GM18870 (cell line): Measurements from ENCODE around the gene HUWE1.
A peak's percentile ranks its signal among the peaks of the same experiment; 100 is the strongest.
"Not testable (repeated sequence)": the region's sequence is repeated elsewhere in the genome, so short reads cannot be mapped to it uniquely, and the experiment has no call there.

Experiments
- ATAC-seq: cut with Tn5 transposase; IDR thresholded peaks from one replicate; pipeline ENCODE4 v1.9.1; 2021; ENCODE audit warnings: moderate library complexity; ENCODE audit not compliant: unreplicated experiment

Gene HUWE1, protein sequence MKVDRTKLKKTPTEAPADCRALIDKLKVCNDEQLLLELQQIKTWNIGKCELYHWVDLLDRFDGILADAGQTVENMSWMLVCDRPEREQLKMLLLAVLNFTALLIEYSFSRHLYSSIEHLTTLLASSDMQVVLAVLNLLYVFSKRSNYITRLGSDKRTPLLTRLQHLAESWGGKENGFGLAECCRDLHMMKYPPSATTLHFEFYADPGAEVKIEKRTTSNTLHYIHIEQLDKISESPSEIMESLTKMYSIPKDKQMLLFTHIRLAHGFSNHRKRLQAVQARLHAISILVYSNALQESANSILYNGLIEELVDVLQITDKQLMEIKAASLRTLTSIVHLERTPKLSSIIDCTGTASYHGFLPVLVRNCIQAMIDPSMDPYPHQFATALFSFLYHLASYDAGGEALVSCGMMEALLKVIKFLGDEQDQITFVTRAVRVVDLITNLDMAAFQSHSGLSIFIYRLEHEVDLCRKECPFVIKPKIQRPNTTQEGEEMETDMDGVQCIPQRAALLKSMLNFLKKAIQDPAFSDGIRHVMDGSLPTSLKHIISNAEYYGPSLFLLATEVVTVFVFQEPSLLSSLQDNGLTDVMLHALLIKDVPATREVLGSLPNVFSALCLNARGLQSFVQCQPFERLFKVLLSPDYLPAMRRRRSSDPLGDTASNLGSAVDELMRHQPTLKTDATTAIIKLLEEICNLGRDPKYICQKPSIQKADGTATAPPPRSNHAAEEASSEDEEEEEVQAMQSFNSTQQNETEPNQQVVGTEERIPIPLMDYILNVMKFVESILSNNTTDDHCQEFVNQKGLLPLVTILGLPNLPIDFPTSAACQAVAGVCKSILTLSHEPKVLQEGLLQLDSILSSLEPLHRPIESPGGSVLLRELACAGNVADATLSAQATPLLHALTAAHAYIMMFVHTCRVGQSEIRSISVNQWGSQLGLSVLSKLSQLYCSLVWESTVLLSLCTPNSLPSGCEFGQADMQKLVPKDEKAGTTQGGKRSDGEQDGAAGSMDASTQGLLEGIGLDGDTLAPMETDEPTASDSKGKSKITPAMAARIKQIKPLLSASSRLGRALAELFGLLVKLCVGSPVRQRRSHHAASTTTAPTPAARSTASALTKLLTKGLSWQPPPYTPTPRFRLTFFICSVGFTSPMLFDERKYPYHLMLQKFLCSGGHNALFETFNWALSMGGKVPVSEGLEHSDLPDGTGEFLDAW (N-terminal part only)

DNA sequence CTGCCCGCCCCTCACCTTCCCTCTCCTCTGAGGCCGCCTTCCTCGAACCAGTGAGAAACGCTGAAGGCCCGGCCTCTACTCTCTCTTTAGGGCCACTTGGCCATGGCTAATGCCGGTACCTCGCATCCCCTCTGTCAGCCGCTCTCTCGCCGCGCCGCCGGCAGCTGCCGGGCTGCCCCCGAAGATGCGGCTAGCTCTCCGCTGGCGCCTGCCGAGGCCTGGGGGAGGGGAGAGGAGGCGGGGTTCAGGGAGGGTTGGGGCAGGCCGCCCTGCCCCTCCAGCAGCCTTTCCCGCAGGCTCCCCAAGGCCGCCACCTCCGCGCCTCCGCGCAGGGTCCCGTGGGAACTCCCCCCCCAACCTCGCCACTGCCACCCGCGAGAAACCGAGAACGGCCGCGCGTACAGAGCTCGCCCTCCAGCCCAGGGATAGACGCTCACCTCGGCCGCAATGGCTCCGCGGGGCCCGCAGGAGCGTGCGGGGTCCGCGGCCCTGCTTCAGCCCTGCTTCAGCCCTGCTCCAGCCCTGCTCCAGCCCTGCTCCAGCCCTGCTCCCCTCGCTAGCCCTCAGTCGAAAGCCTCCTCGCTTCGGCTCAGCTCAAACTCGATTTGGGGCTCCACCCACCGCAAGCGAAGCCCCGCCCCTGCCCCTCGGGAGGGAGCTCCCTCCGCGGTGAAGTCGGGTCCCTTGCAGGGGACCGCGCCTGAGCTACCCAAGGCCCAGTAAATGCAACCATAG lies at the start of gene HUWE1:
Gene HUWE1, minus strand, starts transcription at position 569 of the 735 bp plus-strand sequence. CDS start 32,612 bp downstream, outside the sequence.
- no peak for ATAC-seq

DNA sequence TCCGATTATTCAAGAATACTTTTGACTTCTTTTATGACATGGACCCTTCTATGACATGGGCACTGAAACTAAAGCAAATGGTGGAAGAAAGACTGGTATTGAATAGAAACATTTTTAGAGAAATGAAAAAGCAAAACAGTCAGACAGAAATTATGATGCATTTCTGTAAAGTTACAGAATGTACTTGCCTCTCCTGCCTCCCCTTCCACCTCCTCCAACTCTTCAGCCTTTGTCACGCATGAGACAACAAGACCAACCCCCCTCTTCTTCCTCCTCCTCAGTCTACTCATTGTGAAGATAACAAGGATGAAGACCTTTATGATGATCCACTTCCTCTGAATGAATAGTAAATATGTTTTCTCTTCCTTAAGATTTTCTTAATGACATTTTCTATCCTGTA lies 46.3 kb upstream of the HUWE1 start:
- ATAC-seq, result peak; percentile 61

DNA sequence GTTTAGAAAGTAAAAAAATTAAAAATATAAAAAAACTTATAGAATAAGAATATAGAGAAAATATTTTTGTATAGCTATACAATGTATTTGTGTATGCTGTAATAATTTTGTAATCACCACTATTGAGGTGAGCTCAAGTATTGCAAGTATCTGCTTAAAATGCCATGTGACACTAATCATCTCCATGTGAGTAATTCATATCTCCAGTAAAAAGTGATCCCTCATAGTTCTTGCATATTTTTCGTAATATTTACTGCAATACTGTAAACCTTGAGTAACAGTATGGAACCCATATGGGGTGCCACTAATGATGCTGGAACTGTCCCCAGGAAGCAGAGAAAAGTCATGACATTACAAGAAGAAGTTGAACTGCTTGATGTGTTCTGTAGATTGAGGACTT lies 43.2 kb upstream of the HUWE1 start:
- no peak for ATAC-seq

DNA sequence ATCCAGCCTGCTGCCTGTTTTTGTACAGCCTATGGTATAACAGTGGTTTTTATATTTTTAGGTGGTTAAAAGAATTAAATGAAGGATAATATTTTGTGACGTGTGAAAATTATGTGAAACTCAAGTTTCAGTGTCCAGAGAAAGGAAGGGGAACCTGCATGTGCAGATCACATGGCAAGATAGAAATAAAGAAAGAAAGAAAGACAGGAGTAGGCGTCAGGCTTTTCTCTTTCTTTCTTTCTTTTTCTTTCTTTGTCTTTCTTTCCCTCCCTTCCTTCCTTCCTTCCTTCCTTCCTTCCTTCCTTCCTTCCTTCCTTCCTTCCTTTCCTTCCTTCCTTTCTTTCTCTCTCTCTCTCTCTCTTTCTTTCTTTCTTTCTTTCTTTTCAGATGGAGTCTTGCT lies 42.0 kb upstream of the HUWE1 start:
- no peak for ATAC-seq

DNA sequence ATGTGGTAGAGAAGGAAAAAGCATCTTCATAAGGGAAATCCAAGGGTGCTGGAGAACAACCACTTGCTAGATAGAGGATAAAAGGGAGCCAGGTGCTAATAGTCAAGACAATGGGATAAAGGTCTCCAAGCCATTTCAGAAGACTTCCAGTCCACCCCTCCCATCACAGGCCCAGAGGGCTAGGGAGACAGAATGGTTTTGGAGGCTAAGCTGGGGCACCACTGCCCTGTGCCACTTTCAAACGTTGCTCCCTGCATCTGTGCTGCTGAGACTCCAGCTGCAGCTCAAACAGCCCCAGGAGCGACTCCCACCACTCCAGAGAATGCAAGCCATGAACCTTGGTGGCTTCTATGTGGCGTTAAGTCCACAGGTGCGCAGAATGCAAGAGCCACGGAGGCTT lies 38.4 kb upstream of the HUWE1 start:
- ATAC-seq, result no peak

DNA sequence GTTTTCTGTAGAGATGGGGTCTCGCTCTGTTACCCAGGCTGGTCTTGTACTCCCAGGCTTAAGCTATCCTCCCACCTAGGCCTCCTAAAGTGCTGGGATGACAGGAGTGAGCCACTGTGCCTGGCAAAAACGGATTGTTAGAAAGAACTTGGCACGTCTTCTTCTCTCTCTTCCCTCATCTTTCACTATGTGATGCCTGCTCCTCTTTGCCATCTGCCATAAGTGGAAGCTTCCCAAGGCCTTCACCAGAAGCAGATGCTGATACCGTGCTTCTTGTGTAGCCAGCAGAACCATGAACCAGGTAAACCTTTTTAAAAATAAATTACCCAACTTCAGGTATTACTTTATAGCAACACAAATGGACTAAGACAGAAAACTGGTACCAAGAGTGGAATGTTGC lies 36.9 kb upstream of the HUWE1 start:
- no peak for ATAC-seq

DNA sequence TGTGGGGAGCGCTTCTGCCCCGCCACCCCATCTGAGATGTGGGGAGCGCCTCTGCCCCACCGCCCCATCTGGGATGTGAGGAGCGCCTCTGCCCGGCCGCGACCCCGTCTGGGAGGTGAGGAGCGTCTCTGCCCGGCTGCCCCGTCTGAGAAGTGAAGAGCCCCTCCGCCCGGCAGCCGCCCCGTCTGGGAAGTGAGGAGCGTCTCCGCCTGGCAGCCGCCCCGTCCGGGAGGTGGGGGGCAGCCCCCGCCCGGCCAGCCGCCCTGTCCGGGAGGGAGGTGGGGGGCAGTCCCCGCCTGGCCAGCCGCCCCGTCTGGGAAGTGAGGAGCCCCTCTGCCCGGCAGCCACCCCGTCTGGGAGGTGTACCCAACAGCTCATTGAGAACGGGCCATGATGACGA lies 35.1 kb upstream of the HUWE1 start:
- ATAC-seq, result not testable (repeated sequence)

DNA sequence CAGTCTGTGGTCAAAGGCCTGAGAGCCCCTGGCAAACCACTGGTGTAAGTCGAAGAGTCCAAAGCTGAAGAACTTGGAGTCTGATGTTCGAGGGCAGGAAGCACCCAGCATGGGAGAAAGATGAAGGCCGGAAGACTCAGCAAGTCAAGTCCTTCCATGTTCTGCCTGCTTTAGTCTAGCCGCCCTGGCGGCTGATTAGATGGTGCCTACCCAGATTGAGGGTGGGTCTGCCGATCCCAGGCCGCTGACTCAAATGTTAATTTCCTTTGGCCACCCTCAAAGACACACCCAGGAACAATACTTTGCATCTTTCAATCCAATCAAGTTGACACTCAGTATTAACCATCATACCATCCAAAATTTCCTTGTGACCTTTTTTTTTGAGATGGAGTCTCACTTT lies 33.1 kb upstream of the HUWE1 start:
- not testable (repeated sequence) for ATAC-seq

DNA sequence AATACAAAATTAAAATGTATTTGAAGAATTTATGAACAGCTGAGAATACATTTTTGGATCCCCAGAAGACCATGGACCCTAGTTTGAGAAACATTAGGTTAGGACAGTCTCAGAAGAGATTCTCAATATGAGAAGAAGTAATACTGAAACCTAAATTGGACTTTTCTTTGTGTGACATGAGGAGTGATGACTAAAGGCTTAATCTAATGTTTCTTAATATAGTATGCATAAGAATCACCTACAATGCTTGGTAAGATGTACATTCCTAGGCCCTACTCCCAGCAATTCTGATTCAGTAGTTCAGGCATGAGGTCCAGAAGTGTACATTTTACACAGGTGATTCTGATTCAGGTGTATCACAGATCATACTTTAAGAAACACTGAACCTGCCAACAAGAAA lies 31.6 kb upstream of the HUWE1 start:
- ATAC-seq, result no peak

DNA sequence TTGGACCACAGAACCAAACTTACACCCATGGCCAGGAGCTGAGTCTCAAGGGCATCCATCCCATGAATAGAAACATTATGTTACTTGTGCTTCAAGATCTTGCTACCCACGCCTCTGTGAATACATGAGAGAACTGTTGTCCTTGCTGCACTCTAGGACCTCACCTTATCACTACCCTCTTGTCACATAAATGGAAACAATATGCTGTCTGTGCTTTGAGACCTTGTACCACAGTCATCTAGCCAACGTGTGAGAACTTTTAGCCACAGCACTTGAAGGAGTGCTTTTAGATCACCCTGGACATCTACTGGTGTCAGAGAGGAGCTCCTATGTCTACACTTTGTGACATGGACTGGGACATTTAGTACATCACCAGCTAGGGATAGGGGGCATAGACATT lies 30.7 kb upstream of the HUWE1 start:
- no peak for ATAC-seq

DNA sequence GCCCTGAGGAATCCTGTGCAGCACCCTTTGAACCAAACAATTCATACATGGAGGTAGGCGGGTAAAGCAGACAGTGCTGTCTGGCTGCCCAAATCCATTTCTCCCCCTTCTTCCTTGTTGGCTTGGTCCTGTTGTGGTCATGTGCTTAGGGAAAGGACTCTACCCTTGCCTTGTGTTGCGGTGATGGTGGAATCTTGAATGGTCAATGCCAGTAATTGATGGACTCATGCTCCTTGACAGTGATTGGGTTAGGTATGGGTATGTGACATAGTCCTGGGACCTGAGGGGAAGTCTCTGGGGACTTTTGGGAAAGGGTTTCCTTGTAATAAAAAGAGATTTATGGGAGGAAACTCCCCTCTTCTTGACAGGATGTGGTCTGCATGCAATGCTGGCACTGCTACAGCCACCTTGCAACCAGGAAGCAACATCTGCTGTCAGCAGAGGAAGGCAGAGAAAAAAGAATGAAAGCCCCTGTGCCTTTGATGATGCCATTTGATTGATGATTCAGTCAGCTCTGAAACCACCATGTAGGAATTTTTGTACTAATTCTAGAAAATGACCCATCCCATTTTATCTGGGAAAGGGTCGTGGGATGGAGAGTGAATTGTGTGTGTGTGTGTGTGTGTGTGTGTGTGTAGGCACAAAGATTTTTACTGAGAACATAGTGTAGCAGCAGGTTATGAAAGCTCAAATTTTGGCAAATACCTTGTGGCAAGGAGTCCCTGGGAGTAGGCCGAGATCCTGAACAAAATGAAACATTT lies 30.0 kb upstream of the HUWE1 start:
- ATAC-seq, result peak; percentile 31

DNA sequence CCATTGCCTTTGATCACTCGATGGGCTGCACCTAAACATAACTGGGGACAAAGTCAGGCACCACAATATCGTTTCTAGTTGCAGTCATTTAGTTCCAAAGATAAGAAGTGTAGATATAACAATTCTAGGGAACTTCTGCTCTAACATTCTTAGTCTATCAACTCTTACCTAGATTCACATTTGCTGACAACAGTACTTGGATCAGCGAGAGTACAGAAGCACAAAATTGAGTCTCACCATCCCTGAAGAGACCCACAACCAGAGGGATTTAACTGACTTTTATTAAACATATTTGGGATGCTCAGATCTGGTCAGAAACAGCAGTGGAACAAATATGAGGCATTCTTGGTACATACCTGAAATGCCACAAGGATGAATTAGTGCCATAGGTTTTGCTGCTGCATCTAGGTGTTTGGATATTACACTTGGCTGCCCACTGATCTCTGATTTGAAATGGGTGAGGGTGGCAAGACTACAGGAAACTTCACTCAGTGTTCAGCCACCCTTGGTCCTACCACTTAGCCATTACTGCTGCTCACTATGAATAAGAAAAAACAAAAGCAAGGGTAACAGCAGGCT lies 28.9 kb upstream of the HUWE1 start:
- no peak for ATAC-seq

DNA sequence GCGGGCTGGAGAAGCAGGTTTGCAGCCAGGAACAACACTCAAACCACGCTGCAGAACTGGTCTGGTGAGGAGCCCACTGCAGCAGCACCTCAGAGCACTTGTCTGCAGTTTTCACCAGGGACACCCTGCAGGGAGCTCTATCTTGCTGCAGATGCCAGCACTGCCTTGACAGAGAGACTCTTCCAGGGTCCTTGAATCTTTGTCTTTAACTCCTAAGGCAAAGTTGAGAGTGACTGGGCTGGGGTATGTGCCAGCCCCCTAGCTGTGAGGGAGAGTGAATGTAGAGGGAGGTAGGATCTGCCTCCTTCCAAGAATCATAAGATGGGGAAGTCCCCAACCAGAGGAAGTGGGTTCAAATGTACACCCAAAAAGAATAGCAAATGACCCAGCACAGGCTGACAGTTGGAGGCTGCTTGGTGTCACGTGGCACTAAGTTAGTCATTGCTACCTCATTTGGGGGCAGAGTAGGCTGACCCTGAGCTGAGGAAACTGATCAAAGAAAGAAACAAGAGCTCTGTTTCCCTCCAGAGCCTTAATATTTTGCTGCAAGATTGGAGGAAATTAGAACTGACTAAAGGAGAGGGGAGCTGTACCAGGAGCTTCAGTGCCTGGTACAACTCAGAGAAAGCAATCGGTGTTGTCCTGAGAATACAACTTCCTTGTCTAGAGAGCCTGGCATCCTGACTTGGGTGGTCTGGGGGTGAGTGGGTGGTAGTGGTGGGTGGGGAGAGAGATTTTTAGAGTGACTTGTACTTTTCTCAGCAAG lies 28.2 kb upstream of the HUWE1 start:
- peak; percentile 70 for ATAC-seq

DNA sequence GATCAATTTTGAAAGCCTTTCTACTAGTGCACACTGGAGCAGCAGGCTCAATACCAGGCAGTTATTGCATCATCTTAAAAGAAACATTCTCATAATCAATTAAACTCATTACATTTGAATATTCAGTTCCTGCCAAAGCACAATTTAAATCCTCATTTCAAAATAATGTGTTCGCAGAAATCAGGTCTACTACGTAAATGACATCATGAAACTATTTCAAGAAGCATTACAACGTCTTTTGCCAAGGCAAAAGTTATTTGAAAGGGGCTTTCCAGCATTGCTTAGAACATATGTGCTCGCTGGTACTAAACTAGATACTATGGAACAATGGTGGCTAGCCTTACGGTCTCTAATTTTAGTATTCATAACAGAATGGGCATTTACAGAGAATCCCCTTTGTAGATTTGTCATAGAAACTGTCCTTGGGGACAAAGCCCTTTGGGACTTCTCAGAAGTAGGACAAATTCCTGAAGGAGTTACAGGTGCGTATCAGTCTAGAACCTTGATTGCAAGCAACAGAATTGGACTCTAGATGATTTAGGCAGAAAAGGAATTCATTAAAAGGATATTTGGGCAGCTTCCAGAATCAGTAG lies 27.6 kb upstream of the HUWE1 start:
- no peak for ATAC-seq

DNA sequence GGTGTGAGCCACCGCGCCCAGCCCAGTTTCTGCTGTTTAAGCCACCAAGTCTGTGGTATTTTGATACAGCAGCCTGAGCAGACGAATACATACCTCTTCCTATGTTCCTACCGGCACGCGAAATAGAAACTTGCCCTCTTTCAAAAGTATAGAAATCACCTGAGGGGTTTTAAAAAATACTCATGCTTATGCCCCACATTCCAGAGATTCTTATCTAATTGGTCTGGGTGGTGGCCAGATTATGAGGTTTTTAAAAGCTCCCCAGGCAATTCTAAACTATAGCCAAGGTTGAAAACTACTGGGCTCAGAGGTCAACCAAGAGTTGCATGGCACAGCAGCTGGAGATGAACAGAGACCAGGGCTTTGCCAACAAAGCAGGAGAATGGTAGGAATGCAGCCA lies 24.9 kb upstream of the HUWE1 start:
- no peak for ATAC-seq

DNA sequence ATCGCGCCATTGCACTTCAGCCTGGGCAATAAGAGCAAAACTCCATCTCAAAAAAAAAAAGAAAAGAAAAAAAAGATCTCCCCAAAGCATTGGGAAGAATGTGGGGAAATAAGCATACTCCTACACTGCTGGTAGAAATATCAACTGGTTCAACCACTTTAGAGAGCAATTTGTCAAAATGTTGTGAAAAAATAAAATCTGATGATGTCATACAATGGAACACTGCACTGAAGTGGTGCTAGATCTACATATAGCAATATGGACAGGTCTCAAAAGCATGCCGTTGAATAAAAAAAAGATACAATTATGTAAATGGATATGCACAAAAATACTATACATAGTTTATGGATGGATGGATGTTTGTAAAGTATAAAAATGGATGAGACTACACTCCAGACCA lies 18.3 kb upstream of the HUWE1 start:
- ATAC-seq, result no peak

DNA sequence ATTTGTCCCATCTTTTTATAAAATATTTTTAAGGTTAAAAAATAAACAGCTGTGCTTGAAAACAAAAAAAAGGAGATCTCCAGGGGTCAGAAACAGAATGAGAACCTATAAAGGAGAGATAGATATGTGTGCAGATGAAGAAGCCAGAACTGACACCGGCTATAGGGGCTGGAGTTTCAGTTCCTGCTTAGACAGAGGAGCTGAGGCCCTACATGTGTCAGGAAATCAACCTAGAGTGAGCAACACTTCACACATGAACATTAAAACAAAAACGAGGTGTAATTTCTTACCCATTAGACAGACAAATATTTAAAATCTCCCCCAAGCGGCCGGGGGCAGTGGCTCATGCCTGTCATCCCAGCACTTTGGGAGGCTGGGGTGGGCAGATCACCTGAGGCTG lies 17.8 kb upstream of the HUWE1 start:
- no peak for ATAC-seq

DNA sequence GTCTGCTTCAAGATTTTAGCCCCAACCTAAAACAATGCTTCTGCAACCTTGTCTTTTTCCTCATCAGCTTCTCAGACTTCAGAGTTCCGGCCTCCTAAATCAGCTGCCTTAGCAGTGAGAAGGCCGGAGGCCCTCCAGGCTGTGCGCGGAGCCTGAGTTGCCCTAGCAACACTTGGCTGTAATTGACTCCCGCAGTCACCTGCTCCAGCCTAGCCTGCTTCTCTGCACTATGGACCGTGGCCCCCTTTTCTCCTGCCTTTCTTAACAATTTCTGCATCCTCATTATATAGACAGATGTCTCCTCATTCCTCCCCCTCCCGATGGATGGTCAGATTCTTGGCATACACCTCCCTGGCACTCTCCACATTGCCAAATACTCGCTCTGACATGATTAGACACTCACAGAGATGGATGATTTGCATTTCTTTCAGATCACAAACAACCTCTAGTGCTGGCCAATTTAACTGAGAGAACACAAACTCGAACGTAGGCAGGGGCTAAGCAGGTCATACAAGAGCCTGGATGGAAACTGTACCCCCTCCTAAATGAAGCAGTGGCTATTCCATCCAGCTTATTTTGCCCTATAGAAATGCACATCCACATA lies 9.5 kb upstream of the HUWE1 start:
- no peak for ATAC-seq
